Suprapubic skin (tissue), 4 donors: ENCODE results near the gene PPM1H.

Experiments
- CTCF ChIP-seq, 2 donors: fragments of 200-600 bp in 1 of 2; fragments of 450-650 bp in 1 of 2; sonication (generic) in 1 of 2; IDR thresholded peaks; one replicate each; pipeline ENCODE4 v1.5.1; 2016 to 2019; ENCODE audit warnings: antibody characterized with exemption in 2 of 2, mild to moderate bottlenecking in 1 of 2, moderate library complexity in 1 of 2
- EP300 ChIP-seq: sonication (generic); formaldehyde crosslinking; IDR thresholded peaks from one replicate; pipeline ENCODE4 v1.6.1; 2017; ENCODE audit warnings: antibody characterized with exemption
- POLR2A ChIP-seq, 2 donors: fragments of 450-650 bp; IDR thresholded peaks; one replicate each; pipeline ENCODE4 v1.6.1; 2017; ENCODE audit warnings: antibody characterized with exemption in 2 of 2, mild to moderate bottlenecking in 2 of 2, moderate library complexity in 2 of 2
- POLR2AphosphoS5 ChIP-seq, 3 donors: sonication (generic); formaldehyde crosslinking; IDR thresholded peaks; one replicate each; pipeline ENCODE4 v1.6.1; 2017; ENCODE audit warnings: antibody characterized with exemption in 3 of 3

GRCh38 chr12:62737615-62738014 is 197.3 kb downstream of the PPM1H start:
- no peak for TF ChIP-seq POLR2A (IDR thresholded peaks at IDR 0.05)
- no peak for TF ChIP-seq CTCF (IDR thresholded peaks at IDR 0.05)
- TF ChIP-seq POLR2AphosphoS5 (IDR thresholded peaks at IDR 0.05) = no peak
- TF ChIP-seq EP300 = no peak
